GM12801 (cell line): ENCODE measurements around the gene LIN52.

Source experiments
- TF ChIP-seq, protein P1 (sequence below): IDR thresholded peaks from one replicate; pipeline ENCODE4 v1.5.1; 2011; ENCODE audit warnings: control low read depth; ENCODE audit not compliant: insufficient read length; ENCODE audit errors: extremely low read depth

The LIN52 gene

DNA sequence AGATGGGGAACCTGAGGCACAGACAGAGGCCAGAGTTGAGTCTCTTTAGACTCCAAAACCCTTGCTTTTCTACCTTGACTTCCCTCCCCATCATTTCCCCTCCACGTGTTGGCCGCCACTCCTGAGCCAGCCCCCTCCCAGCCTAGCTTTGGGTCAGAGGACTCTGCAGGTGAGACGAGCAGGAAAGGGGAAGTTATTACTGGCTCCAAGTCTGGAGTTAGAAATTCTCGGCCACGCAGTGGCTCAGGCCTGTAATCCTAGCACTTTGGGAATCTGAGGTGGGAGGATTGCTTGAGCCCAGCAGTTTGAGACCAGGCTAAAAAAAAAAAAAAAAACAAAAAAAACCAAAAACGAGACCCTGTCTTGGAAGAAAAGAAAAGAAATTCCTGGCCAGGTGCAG lies 163.3 kb downstream of the LIN52 start:
- TF ChIP-seq, protein P1, sequence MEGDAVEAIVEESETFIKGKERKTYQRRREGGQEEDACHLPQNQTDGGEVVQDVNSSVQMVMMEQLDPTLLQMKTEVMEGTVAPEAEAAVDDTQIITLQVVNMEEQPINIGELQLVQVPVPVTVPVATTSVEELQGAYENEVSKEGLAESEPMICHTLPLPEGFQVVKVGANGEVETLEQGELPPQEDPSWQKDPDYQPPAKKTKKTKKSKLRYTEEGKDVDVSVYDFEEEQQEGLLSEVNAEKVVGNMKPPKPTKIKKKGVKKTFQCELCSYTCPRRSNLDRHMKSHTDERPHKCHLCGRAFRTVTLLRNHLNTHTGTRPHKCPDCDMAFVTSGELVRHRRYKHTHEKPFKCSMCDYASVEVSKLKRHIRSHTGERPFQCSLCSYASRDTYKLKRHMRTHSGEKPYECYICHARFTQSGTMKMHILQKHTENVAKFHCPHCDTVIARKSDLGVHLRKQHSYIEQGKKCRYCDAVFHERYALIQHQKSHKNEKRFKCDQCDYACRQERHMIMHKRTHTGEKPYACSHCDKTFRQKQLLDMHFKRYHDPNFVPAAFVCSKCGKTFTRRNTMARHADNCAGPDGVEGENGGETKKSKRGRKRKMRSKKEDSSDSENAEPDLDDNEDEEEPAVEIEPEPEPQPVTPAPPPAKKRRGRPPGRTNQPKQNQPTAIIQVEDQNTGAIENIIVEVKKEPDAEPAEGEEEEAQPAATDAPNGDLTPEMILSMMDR: no peak

DNA sequence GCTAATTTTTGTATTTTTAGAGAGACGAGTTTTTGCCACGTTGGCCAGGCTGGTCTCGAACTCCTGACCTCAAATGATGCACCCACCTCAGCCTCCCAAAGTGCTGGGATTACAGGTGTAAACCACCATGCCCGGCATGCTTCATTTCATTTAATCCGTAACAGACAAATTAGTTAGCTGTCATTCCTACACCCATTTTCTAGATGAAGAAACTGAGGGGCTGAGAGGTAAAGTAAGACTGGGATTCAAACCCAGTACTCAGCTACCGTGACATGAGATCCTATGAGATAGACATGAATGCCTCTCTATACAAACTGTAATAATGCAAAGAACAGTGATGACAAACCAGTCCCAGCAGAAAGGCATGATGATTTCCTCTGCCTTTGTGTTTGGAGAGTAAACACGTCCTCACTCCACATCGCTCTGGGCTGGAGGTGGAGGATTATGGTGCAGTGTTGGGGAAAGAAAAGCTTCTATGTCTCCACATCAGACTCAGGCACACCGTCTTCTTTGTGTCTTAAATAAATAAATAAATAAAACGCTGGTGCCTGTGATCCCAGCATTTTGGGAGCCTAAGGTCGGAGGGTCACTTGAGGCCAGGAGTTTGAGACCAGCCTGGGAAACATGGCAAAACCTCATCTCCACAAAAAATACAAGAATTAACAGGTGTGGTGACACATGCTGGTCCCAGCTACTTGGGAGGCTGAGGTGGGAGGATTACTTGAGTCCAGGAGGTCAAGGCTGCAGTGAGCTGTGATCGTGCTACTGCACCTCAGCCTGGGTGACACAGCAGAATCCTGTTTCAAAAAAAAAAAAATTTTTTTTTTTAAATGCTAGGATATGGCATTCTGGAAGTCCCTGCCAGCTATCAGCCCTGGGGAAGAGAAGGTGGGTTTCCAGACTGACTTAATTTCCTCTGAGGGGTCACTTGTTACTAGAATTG lies 164.9 kb downstream of the LIN52 start:
- TF ChIP-seq, protein P1: no peak
